EH (cell line): ENCODE data around the gene GASK1A.

Experiments
- DNase-seq: peaks from one replicate; pipeline ENCODE4 v3.0.0-alpha.2; 2015; ENCODE audit warnings: low read depth

The GASK1A gene

GRCh38 chr3:43014956-43015355 is 35.8 kb downstream of the GASK1A start:
- no peak for DNase-seq

GRCh38 chr3:43015572-43015971 is 36.5 kb downstream of the GASK1A start:
- DNase-seq, result no peak

GRCh38 chr3:43015991-43016865 is 37.1 kb downstream of the GASK1A start:
- no peak for DNase-seq

GRCh38 chr3:43017004-43017403 is 37.9 kb downstream of the GASK1A start:
- DNase-seq, result no peak

DNA sequence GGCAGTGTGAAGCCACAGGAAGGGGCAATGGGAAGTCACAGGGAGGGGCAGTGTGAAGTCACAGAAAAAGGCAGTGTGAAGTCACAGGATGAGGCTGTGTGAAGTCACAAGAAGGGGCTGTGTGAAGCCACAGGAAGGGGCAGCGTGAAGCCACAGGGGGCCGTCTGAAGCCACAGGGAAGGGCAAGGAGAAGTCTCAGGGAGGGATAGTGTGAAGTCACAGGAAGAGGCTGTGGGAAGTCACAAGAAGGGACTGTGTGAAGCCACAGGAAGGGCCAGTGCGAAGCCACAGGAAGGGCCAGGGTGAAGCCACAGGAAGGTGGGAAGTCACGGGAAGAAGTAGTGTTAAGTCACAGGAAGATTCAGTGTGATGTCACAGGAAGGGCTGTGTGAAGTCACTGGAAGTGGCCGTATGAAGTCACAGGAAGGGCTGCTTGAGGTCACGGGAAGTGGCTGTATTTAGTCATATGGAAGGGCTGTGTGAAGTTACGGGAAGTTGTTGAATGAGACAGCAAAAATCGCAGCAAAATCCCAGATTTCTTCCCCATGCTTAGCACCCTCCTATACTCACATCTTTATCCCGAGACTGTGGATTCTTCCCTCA is 38.6 kb downstream of the GASK1A start:
- DNase-seq, result no peak

- no peak for DNase-seq
These were observed 39.1 kb downstream of the GASK1A start for GRCh38 chr3:43018246-43018645.

- no peak for DNase-seq
These were observed 40.1 kb downstream of the GASK1A start for GRCh38 chr3:43019006-43019809.

GRCh38 chr3:43019826-43020225 is 40.7 kb downstream of the GASK1A start:
- DNase-seq, result no peak

DNA sequence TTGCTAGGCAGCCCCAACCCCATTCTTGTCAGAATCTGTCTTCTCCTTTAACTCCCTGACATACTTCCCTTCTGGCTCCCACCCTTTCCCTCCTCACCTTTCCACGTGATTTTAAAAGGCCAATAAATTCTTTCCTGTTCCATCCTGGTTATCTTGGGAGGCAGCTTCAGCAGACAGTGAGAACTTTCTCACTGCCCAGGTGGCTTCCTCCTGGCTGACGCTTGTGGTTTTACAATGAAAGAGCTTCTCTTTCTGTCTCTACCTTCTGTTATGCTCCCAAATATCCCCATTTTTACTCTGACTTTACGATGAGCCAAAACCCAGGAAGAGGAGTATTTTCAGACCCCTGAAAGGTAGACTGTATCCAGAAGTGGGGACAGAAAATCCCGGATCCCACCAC is 42.1 kb downstream of the GASK1A start:
- no peak for DNase-seq

DNA sequence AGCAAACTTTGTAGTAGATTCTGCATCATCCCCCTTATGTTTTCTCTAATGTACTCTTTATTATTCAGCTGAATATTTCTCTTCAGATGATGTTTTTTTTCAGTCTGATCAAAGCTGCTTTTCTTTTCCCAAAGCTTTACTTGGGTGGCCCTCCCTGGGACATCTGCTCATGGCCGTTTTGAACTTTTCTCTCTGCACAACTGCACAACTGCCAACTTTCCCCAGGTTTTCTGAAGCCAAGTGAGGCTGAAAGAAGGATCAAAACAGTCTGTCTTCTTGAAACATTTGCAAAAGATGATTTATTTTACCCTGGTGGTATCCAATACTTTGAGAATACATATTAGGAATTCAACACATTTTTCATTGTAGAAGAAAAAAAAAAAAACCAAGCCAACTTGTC is 43.0 kb downstream of the GASK1A start:
- no peak for DNase-seq

DNA sequence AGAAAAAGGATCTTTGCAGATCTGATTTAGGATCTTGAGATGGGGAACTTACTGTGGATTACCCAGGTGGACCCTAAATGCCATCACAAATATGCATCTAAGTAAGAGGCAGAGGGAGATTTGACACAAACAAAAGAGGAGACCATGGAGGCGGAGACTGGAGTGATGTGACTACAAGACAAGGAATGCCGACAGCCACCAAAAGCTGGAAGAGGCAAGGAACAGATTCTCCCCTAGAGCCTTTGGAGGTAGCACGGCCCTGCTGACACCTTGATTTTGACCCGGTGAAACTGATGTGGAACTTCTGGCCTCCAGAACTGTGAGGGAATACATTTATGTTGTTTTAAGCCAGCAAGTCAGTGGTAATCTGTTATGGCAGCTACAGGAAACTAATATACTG is 44.0 kb downstream of the GASK1A start:
- no peak for DNase-seq

DNA sequence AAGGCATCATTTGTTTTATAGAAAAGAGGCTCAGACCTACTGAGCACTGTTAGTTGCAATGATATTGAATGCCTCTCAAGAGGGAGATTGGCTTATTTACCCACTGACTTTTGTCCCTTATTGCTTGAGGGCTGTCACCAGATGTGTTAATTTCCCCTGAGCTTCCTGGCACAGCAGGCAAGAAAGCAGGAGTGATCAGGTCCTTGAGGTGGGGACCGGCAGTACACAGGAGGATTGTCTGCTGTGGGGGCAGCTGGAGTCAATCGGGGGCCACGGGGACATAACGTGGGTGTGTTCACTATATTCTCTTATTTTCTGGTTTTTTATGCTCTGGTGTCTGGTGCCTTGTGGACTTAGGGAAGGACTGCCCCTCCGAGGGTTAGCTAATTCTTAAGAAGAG is 44.6 kb downstream of the GASK1A start:
- DNase-seq, result no peak

DNA sequence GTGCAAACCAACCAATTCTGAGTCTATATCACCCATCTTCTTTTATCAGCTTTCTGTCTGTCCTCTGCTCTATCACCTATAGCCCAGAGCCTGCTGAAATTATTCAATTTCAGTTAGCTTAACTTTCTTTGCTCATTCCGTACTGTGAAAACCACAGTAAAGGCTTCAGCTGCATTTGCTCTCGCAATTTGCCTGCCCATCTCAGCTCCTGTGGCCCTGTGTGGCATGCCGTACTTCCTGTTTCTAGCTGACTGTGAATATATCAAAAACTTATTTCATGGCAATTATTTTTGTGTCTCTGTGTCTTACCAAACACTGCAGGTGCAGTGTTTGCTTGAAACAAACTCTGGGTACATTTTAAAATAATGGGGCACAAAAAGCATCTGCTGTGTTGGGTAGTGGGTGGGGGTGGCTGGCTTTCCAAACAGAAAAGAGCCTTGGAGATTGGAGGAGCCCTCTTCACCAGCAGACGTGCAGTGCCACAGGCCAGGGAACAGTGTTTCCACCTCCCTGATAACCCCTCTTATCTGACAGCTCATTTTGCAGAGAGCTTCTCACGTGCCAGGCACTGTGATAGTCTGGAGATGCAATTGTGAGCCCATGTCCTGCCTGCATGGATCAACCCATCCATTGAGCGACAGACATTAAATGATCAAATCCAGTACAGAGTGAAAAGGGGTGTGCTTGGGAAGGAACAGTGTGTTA is 45.2 kb downstream of the GASK1A start:
- no peak for DNase-seq

DNA sequence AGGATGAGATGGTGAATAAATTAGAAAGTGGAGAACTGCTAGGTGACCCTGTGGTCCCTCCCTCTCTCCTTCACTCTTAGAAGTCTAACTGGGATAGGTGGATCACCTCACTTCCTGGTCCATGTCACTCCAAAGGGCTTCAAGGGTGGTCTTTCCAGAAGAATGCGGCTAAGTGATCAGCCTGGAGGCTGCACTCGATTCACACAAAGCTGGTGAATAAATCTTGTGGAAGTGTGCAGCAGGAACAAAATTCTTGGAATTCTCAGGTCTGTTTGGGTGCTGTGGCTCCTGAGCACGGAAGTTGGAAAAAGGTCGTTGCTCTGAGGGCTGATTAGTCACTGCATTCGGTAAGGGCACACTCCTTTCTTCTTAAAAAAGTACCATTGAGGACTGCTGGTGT is 46.3 kb downstream of the GASK1A start:
- no peak for DNase-seq

DNA sequence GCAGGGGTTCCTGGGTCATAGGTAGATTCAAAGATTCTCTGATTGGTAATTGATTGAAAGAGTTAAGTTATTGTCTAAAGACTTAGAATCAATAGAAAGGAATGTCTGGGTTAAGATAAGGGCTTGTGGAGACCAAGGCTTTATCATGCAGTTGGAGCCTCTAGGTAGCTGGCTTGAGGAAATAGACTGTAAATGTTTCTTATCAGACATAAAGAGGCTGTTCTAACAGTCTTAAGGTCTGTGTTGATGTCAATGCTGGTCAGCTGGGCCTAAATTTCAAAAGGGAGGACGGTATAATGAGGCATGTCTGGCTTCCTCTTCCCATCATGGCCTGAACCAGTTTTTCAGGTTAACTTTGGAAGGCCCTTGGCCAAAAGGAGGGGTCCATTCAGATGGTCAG is 48.9 kb downstream of the GASK1A start:
- no peak for DNase-seq

GRCh38 chr3:43028678-43029490 is 49.8 kb downstream of the GASK1A start:
- DNase-seq, result no peak

DNA sequence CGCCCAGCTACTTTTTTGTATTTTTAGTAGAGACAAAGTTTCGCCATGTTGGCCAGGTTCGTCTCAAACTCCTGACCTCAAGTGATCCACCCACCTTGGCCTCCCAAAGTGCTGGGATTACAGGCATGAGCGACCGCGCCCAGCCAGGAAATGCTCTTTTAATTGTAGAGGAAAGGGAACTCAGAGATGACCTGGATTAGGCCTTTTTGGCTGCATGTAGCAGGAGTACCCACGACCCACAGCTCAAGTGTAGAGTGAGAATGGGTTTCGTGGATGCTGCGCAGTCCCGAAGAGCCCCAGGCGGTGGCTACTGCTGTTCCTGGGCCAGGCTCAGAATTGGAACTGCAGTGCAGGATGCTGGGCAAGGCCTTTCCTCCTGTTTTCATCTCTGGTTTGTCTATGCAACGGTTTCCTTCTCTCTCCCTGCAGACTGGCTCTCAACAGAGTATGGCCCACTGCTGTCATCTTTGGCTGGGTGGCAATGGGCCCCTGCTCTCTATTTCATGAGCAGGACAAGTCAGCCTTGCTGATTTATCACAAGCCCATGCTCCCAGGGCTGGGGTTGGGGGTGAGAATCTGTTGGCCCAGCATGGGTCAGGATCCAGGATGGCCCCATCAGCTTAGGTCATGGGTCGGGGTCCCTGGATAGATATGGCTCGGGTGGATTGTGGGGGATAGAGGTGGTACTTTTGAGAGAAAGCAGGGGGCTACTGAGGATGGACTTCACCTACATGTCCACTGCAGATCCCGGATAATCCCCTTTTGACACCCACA is 51.2 kb downstream of the GASK1A start:
- no peak for DNase-seq

DNA sequence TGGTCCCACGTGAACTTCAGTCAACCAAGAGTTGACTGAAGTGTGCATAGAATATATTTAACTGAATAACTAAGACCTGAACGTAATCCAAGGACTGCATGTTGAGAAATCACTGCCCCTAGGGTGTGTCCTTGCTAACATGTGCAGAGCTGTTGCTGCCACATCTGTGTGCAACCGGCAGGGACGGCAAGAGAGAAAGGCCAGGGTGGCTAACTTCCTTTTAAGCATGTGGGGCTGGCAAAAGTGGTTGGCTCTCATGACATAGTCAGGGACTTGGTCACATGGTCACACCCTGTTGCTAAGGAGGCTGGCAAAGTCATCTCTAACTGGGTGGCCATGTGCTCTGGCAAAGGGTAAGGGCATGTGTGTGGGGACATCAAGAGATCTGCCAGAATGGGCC is 52.4 kb downstream of the GASK1A start:
- no peak for DNase-seq

DNA sequence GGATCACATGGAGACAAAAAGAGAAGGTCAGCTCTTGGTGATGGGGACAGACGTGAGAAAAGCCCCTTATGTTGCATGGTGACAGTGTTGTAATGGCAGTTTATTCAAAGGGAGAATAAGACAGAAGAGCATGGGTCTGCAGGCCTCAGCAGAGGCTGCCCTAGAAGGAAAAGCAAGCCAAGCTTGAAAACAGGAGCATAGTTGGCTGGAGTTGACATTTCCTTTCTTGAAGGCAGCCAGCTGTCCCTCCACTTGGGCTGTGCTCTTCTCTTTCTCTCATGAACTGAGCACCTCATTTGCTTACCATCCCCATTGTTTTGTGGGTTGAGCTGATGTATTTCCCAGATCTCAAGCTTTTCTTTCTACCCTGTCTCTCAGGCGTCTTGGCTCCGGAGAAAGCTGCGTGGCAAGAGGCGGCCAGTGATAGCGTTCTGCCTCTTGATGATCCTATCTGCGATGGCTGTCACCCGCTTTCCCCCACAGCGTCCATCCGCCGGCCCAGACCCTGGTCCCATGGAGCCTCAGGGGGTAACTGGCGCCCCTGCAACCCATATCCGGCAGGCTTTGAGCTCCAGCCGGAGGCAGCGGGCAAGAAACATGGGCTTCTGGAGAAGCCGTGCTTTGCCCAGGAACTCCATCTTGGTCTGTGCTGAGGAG is 52.9 kb downstream of the GASK1A start:
- no peak for DNase-seq
